Measurements from ENCODE around the gene EPHB2.

Gene EPHB2

DNA sequence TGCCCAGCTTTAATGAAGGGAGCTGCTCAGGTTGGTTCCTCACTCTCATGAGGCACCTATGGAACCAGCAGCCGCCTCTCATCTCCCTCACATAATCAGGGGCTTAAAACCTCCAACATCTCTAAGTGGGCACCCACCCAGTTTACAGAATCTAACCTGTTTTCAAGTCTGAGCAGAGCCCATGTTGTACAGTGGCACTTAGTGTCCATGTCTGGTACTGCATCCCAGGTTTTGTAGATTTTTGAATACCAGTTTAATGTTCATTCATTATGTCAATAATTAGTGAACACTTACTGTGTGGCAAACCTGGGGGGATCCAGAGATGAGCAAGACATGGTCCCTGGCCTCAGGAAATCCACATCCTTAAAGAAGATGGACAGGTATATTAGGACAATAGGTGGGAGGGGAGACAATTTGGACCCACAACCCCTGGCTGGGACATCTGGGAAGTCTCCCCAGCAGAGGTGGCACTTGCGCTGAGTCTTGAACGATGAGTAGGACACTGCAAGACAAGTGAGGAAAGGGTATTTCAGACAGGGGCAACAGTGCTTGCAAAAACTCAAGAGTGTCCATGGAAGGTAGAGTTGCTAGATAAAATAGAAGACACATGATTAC lies 178.7 kb downstream of the EPHB2 start:
- no peak for DNase-seq

DNA sequence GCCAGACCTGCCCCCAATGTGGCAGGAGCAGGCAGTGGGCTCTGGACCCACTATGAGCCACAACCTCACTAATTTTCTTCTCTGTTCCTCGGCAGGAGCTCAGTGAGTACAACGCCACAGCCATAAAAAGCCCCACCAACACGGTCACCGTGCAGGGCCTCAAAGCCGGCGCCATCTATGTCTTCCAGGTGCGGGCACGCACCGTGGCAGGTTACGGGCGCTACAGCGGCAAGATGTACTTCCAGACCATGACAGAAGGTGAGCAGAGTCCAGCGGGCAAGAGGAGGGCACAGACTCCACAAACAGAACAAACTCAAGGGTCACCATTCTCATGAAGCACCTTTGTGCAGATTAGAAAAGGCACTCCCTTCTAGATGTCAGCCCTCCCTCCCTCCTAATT lies 182.2 kb downstream of the EPHB2 start:
- DNase-seq = no peak

DNA sequence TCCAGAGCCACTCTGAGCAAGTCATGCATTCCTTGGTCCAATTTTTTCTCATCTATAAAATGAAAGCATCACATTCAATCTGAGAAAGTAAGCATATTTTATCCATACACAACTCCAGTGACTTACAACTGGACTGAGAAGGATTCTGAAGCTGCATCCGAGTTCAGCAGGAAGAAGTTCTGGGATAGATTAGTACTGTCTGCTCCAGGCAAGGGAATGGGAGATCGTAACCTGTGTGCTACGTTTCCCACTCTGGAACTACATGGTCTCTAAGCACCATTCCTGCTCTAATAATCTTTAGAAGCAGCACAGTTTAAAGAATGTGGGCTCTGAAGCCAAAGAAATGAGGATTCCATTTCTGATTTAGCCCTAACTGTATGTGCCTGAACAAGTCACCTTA lies 182.7 kb downstream of the EPHB2 start:
- DNase-seq = no peak

DNA sequence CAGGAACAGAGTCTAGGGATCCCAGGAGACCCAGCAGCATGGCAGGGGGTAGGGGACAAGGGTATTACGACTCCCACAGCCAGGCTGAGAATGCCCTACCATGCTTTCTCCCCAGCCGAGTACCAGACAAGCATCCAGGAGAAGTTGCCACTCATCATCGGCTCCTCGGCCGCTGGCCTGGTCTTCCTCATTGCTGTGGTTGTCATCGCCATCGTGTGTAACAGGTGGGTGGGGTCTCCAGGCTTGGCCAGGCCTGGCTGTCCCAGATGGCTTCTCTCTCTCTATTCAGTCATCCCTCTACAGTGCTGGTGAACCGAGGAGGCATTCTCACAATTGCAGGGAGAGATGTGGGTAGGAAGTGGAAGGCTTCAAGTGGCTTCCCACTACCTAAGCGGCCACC lies 184.7 kb downstream of the EPHB2 start:
- DNase-seq = no peak

DNA sequence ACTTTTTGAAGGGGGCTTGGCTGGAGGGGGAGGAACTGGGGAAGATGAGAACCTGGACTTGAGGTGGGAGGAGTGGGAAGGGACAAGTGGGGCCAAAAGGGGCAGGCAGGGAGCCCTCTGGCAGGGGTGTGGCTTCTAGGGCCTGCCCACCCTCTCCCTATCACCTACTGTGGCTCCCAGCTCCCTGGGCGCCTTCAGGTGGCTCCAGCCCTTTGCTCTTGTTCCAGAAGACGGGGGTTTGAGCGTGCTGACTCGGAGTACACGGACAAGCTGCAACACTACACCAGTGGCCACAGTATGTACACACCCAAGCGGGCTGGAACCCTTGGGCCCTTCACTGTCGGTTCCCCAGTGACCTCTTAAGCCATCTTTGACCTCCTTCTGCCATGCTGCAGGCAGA lies 185.5 kb downstream of the EPHB2 start:
- DNase-seq = no peak

DNA sequence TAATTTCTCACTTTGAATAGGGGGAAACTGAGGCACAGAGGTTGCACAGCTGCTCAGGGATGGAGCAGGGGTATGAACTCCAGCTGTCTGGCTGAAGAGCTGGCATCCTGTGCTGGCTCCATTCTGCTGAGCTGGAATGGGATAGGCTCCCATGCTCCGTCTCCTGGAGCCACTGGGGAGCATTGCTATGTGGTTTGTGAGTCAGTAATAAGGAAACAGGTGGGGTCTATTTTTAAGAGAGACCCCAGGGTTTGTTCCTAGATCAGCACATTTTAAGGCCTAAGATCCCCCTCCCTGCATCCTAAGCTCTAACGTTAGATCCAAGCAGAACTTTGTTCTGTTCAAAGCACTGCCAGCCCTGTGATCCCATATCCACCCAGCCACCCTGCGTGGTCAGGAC lies 189.8 kb downstream of the EPHB2 start:
- DNase-seq = no peak

DNA sequence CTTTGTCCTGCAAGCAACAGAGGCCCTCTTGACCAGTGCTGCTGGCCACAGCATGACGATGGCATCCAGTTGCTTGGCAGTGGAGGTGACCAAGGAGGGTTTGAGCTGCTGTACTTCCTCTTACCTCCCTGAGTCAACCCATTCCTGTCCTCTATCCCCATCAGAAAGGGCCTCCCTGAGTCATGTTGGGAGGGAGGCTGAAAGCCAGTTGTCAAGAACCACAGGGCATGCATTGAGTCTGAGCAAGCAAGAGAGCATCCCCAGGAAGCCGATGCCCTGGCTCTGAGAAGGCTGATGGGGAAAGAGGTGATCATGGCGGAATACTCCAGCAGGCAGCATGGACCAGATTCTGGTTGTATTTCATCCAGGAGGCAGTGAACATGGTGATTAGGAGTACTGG lies 192.5 kb downstream of the EPHB2 start:
- DNase-seq = no peak

DNA sequence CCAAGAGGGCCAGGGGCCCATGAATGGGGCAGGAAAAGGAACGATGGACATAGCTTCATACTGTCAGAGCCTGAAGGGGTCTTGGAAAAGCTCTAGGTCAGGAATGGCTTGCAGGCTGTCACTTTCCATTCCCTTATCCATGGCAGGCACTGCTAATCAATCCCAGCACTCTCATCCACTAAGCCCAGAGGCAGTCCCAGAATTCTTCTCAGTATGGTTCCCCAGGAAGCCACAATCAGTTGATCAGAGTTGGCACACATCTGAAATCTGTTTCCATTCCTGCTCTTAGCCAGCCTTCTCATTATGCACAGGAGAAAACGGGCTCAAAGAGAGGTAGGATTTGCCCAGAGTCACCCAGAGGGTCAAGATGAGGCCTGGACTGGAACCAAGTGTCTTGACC lies 196.3 kb downstream of the EPHB2 start:
- no peak for DNase-seq

DNA sequence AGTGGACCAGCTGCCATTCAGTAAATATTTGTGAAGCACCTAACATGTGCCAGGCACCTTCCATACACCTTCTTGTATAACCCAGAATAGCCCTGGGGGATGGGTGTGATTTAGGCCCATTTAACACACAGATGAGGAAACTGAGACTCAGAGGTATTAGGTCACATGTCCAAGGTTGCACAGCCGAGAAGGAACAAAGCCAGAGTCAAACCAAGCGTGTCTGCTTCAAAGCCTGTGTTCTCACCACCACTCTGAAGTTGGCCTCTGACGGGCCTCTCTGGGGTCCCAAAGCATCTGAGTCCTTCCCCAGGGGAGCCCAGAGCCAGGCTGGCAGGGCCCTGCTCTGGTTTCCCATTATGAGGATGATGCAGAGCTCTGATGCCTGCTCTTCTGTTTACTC lies 196.9 kb downstream of the EPHB2 start:
- no peak for DNase-seq

DNA sequence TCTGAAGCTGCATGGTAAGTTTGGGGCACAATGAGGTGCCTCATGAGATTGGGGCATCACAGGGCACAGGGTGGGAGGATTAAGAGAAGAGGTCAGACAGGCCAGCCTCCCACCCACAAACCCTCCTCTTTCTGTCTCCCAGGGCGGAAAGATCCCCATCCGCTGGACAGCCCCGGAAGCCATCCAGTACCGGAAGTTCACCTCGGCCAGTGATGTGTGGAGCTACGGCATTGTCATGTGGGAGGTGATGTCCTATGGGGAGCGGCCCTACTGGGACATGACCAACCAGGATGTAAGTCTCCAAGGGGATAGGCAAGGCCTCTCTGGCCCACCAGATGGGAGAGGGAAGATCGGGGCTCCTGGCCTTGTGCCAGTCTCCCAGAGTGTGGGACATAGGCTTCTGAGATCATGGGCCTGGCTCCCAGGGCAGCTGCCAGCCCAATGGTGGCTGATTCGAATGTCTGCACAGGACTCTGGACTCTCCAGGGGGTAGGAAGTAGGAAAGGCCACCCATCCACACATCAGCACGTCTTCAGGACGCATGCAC lies 198.3 kb downstream of the EPHB2 start:
- no peak for DNase-seq

DNA sequence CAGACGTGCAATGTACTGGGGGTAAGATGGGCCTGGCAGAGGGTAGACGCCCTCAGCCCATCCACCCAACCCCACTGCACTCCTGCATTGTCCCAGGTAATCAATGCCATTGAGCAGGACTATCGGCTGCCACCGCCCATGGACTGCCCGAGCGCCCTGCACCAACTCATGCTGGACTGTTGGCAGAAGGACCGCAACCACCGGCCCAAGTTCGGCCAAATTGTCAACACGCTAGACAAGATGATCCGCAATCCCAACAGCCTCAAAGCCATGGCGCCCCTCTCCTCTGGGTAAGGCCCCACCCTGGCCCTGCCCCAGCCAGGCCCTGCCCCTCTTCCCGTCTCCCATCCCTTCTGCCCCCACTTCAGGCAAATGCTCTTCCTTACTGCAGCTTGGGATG lies 199.6 kb downstream of the EPHB2 start:
- no peak for DNase-seq

DNA sequence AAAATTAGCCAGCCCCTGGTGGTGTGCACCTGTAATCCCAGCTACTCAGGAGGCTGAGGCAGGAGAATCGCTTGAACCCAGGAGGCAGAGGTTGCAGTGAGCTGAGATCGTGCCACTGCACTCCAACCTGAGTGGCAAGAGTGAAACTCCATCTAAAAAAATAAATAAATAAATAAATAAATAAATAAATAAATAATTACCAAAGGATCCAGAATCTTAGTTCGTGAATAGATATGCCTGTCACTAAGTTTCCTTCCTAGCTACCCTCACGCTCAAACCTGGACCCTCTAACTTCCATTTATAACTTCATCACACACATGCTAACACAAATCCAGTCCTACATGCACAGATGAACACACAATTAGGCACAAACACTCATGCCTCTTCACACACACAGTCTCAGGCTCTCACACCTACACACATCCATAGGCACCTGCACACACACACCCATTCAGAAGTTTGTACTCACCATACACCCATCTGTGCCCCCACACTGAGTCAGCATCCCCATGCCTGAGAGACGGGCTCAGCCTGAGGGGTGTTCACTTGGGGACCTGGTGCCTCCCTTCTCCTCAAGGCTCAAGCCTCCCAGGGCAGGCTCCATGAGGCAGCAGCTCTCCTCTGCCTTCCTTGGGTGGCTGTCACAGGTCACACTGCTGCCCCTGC lies 200.5 kb downstream of the EPHB2 start:
- no peak for DNase-seq

DNA sequence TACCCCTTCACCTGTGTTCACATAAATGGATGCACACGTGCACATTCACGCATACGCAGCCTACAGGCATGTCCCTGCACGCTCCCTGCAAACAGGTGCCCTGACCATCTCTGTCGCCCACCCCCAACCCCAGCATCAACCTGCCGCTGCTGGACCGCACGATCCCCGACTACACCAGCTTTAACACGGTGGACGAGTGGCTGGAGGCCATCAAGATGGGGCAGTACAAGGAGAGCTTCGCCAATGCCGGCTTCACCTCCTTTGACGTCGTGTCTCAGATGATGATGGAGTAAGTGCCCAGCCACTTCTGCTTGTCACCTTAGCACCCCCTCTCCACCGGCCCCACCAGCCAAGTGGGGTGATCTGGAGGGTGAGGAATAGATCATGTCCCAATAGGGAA lies 201.7 kb downstream of the EPHB2 start:
- no peak for DNase-seq

DNA sequence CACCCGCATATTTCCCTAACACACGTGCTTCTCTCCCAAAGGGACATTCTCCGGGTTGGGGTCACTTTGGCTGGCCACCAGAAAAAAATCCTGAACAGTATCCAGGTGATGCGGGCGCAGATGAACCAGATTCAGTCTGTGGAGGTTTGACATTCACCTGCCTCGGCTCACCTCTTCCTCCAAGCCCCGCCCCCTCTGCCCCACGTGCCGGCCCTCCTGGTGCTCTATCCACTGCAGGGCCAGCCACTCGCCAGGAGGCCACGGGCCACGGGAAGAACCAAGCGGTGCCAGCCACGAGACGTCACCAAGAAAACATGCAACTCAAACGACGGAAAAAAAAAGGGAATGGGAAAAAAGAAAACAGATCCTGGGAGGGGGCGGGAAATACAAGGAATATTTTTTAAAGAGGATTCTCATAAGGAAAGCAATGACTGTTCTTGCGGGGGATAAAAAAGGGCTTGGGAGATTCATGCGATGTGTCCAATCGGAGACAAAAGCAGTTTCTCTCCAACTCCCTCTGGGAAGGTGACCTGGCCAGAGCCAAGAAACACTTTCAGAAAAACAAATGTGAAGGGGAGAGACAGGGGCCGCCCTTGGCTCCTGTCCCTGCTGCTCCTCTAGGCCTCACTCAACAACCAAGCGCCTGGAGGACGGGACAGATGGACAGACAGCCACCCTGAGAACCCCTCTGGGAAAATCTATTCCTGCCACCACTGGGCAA lies 202.9 kb downstream of the EPHB2 start:
- DNase-seq = no peak

DNA sequence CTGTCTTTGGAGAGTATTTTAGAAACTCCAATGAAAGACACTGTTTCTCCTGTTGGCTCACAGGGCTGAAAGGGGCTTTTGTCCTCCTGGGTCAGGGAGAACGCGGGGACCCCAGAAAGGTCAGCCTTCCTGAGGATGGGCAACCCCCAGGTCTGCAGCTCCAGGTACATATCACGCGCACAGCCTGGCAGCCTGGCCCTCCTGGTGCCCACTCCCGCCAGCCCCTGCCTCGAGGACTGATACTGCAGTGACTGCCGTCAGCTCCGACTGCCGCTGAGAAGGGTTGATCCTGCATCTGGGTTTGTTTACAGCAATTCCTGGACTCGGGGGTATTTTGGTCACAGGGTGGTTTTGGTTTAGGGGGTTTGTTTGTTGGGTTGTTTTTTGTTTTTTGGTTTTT lies 203.5 kb downstream of the EPHB2 start:
- DNase-seq = no peak

DNA sequence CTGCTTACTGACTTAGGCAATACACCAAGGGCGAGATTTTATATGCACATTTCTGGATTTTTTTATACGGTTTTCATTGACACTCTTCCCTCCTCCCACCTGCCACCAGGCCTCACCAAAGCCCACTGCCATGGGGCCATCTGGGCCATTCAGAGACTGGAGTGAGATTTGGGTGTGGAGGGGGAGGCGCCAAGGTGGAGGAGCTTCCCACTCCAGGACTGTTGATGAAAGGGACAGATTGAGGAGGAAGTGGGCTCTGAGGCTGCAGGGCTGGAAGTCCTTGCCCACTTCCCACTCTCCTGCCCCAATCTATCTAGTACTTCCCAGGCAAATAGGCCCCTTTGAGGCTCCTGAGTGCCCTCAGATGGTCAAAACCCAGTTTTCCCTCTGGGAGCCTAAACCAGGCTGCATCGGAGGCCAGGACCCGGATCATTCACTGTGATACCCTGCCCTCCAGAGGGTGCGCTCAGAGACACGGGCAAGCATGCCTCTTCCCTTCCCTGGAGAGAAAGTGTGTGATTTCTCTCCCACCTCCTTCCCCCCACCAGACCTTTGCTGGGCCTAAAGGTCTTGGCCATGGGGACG lies 204.1 kb downstream of the EPHB2 start:
- DNase-seq = no peak

DNA sequence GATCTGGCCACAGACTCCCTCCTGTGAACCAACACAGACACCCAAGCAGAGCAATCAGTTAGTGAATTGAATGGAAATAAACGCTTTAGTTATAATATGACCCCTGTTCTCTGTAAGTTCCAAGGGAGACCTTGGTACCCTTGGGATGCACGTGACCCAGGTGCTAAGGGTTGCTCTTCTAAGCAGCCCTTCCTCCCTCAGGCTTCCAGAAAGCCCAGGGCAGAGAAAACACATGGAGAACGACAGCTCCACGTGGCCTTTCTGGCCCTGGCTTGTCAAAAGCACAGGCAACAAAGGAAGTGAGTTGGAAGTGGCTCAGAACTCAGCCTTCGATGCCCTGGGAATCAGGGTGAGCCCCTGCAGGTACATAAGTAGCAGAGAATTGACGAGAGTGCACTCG lies 204.6 kb downstream of the EPHB2 start:
- no peak for DNase-seq

DNA sequence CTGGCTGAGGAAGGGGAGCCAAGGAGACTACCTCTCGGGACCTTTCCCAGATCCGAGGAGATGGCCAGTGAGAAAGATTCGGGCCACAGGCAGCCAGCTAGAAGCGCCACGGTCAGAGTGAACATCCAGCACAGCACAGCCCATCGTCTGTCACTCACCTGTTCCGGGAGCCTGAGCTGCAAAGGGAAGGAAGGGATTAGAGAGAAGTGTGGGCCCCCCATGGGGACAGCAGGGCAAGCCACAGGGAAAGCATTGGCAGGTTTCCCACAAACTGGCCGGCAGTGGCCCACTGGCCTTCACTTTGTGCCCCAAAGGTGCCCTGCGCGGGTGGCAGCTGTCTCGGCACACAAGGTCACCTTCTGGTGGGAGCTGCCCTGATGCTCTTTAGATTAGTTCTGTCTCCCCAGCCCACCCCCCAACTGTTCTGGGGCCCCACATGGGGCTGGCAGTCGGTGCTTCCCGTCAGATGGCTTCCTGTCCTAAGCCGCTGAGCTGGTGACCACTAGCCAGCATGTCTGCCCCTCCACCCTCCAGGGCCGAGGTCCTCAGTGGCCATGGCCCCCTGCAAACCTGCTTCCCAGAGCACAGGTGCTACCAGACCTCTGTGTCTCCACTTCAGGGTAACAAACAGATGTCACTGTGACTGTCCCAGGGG lies 205.3 kb downstream of the EPHB2 start:
- no peak for DNase-seq

DNA sequence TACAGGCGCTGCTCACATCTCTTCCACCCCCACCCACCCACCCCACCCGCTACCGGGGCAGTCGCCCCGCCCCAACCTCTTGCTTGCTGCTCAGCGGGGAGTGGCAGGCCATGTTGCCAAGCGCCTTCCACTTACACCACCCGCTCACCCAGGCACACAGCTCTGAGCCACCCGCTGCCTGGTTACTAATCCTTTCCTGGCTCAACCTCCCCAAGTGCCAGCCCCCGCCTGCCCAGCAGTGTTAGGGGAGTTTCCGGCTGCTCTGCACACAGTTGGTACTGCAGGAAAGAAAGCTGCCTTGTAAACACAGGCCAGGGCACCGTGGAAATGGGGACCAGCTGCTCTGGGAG lies 205.8 kb downstream of the EPHB2 start:
- no peak for DNase-seq

DNA sequence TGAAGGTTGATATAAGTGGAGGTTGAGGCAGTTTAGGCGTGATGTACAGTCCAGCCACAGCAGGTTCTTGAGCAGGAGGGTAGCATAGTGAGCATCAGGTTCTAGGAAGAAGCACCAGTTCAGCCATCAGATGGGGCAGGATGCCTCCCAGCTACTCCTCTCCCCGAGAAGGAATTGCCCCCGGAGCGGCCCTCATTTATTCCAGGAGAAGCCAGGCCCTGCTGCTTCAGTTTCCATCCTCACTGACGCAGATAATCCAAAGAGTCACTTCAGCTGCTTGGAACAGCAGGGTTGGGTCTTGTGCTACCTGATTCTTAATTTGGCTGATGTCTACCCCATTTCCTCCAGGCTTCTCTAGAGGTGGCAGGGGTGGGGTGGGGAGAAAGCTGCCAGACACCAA lies 207.3 kb downstream of the EPHB2 start:
- DNase-seq = no peak

DNA sequence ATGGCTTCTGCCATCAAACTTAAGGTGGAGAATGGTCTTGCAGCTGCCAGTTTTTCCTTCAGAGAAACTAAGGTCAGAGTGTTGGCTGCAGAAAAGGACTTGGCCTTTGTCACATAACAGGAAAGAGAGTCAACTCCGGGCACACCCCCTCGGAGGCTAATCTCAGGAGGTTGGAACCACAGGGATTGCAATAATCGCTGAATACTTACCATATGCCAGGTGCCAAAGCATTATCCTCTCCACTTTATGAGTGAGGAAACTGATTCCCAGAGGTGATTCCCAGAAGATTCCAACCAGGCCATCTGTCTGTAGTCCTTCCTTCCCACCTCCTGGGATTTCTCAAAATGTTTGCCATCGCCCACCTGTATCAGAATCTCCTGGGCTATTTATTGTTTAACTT lies 208.0 kb downstream of the EPHB2 start:
- no peak for DNase-seq

DNA sequence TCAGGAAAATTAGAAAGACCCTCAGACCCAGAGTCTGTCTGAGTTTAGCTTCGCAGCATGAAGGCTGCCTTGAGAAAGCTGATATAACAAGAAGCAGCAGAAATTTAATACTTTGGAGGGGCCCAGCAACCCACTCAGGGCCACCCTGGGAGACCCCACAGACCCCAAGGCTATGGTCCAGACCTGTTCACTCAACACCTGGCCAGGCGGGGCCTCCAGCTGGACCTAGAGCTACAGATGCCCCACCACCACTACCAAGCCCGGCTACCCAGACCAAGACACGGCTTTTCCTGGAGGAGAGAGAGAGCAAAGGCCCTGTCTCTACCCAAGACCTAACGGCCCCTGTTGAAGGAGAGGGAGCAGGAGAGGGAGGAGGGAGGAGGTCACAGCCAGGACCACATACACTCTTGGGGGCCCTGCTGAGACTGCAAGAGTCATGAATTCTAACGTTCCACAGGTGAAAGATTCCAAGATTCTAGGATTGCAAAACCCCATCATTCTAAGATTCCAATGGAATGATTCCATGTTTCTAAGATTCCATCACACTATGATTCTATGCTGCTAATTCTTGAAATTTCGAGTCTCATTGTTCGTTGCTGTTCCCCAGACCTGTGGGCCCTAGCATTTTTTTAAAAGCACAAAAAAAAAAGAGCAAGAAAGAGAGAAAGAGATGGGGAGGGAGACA lies 208.8 kb downstream of the EPHB2 start:
- no peak for DNase-seq

All from CD4-positive, alpha-beta T cell treated with Interleukin-17A for 4 hours (primary cell).